Stimulated activated CD4-positive, alpha-beta T cell treated with anti-CD3 and anti-CD28 coated beads, Interleukin-12 subunit alpha, Interleukin-12 subunit beta, amount 100 ng/mL, for 4 hours (primary cell): Measurements from ENCODE around the gene EOLA1.
"Not testable (repeated sequence)": the region's sequence is repeated elsewhere in the genome, so short reads cannot be mapped to it uniquely, and the experiment has no call there.

Source experiments
- DNase-seq: peaks from one replicate; pipeline ENCODE4 v3.0.0-alpha.2; 2020

The EOLA1 gene

GRCh38 chrX:149515954-149516602, 24.7 kb upstream of the EOLA1 start:
- DNase-seq = no peak

GRCh38 chrX:149516604-149517003, 24.2 kb upstream of the EOLA1 start:
- no peak for DNase-seq

- DNase-seq = no peak
Measured at GRCh38 chrX:149517308-149517707, 23.5 kb upstream of the EOLA1 start.

GRCh38 chrX:149518236-149518635, 22.6 kb upstream of the EOLA1 start:
- no peak for DNase-seq

- DNase-seq = not testable (repeated sequence)
Measured at GRCh38 chrX:149520636-149521277, 20.1 kb upstream of the EOLA1 start.

GRCh38 chrX:149521438-149521837, 19.4 kb upstream of the EOLA1 start:
- no peak for DNase-seq

GRCh38 chrX:149522916-149523315, 17.9 kb upstream of the EOLA1 start:
- no peak for DNase-seq

- DNase-seq = peak; percentile 44
Measured at GRCh38 chrX:149525389-149525788, 15.4 kb upstream of the EOLA1 start.

- not testable (repeated sequence) for DNase-seq
Measured at GRCh38 chrX:149525903-149526302, 14.9 kb upstream of the EOLA1 start.

- DNase-seq = not testable (repeated sequence)
Measured at GRCh38 chrX:149526318-149527033, 14.3 kb upstream of the EOLA1 start.

- DNase-seq = no peak
Measured at GRCh38 chrX:149527705-149528104, 13.1 kb upstream of the EOLA1 start.

GRCh38 chrX:149528381-149528780, 12.4 kb upstream of the EOLA1 start:
- no peak for DNase-seq

- DNase-seq = no peak
Measured at GRCh38 chrX:149531599-149531998, 9.2 kb upstream of the EOLA1 start.

- not testable (repeated sequence) for DNase-seq
Measured at GRCh38 chrX:149532868-149533267, 7.9 kb upstream of the EOLA1 start.

GRCh38 chrX:149533999-149534398, 6.8 kb upstream of the EOLA1 start:
- not testable (repeated sequence) for DNase-seq

- DNase-seq = not testable (repeated sequence)
Measured at GRCh38 chrX:149534926-149535602, 5.7 kb upstream of the EOLA1 start.

- DNase-seq = not testable (repeated sequence)
Measured at GRCh38 chrX:149537474-149537873, 3.3 kb upstream of the EOLA1 start.

GRCh38 chrX:149539283-149540130, 1.3 kb upstream of the EOLA1 start:
- peak; percentile 71 for DNase-seq

GRCh38 chrX:149540131-149540620, 636 bp upstream of the EOLA1 start:
- DNase-seq = peak; percentile 86

- no peak for DNase-seq
Measured at GRCh38 chrX:149541521-149542047, 772 bp downstream of the EOLA1 start.

- DNase-seq = not testable (repeated sequence)
Measured at GRCh38 chrX:149545545-149546543, 5.0 kb downstream of the EOLA1 start.
